ENCODE data around the gene PEMT.

Gene PEMT

GRCh38 chr17:17496189-17497064, 95.1 kb downstream of the PEMT start, which contains the start of gene RASD1:
RASD1 (minus strand) TSS chr17:17496395; CDS start chr17:17496181, 214 bp downstream.
- DNase-seq (ENCODE audit: low spot score) = peak; percentile 93
- peak; percentile 95 for TF ChIP-seq CTCF (IDR thresholded peaks at IDR 0.05)
- H3K4me3 ChIP-seq = peak within 1 kb of the TSS; percentile 76
- H3K27ac ChIP-seq = peak within 1 kb of the TSS; percentile 61 to 82

GRCh38 chr17:17495536-17496188, 95.8 kb downstream of the PEMT start:
- no peak for DNase-seq (ENCODE audit: low spot score)
- Histone ChIP-seq H3K27ac (peak overlapping the region; percentile 59 to 82), H3K4me3 (peak overlapping the region; percentile 76)
- no peak for TF ChIP-seq CTCF (IDR thresholded peaks at IDR 0.05)

- peak overlapping the region; percentile 76 for H3K4me3 ChIP-seq
- peak overlapping the region; percentile 28 to 82 for H3K27ac ChIP-seq
- DNase-seq (ENCODE audit: low spot score) = no peak
- TF ChIP-seq CTCF (IDR thresholded peaks at IDR 0.05) = no peak
Observed at GRCh38 chr17:17494870-17495535, 96.5 kb downstream of the PEMT start.

GRCh38 chr17:17494499-17494869, 97.0 kb downstream of the PEMT start:
- DNase-seq (ENCODE audit: low spot score) = no peak
- Histone ChIP-seq H3K4me3 (peak overlapping the region; percentile 76), H3K27ac (peak overlapping the region in 1 of 2 donors; percentile 82)
- no peak for TF ChIP-seq CTCF (IDR thresholded peaks at IDR 0.05)

GRCh38 chr17:17493986-17494466, 97.5 kb downstream of the PEMT start:
- TF ChIP-seq CTCF (IDR thresholded peaks at IDR 0.05) = no peak
- peak overlapping the region in 1 of 2 donors; percentile 68 for H3K27ac ChIP-seq
- H3K4me3 ChIP-seq = peak overlapping the region; percentile 50
- no peak for DNase-seq (ENCODE audit: low spot score)

GRCh38 chr17:17493249-17493985, 98.1 kb downstream of the PEMT start:
- peak overlapping the region in 1 of 2 donors; percentile 68 for H3K27ac ChIP-seq
- no peak for TF ChIP-seq CTCF (IDR thresholded peaks at IDR 0.05)
- peak overlapping the region; percentile 50 for H3K4me3 ChIP-seq
- no peak for DNase-seq (ENCODE audit: low spot score)
